ENCODE results near the gene WDTC1. TPM values are rescaled to one million over a fixed set of nuclear protein-coding genes. Genes with fewer than 3 reads are reported as not detected.

The WDTC1 gene
- total and polyA plus RNA-seq, 2 of the 13 experiments (the other 11 are each of a cell fraction or from before 2014, with no cell fraction given), result 5.5 TPM

GRCh38 chr1:27341525-27342252 lies 107.3 kb downstream of the WDTC1 start, which contains the start of gene SYTL1 (continued):
- TF ChIP-seq SMARCE1 (IDR thresholded peaks at IDR 0.05; ENCODE audit: borderline replicate concordance) (no peak), NFE2L2 (IDR thresholded peaks at IDR 0.05; ENCODE audit: low read length) (no peak), ZBTB33 (CRISPR knock-in tag; IDR thresholded peaks at IDR 0.05) (peak; percentile 6; the same call in 1 of the 2 replicates), MAFG (CRISPR knock-in tag; IDR thresholded peaks at IDR 0.05) (no peak), MED13 (CRISPR knock-in tag; IDR thresholded peaks at IDR 0.05) (no peak), ZNF7 (CRISPR knock-in tag; IDR thresholded peaks at IDR 0.05) (no peak), ZNF782 (CRISPR knock-in tag; IDR thresholded peaks at IDR 0.05; ENCODE audit: borderline replicate concordance) (no peak), ZNF552 (CRISPR knock-in tag; IDR thresholded peaks at IDR 0.05; ENCODE audit: borderline replicate concordance) (no peak), PITX1 (CRISPR knock-in tag; IDR thresholded peaks at IDR 0.05) (no peak), ZBTB42 (CRISPR knock-in tag; IDR thresholded peaks at IDR 0.05) (no peak), POLR2G (IDR thresholded peaks at IDR 0.05; ENCODE audit: low read depth, low read length) (peak; percentile 61), SUZ12 (IDR thresholded peaks at IDR 0.05; ENCODE audit: low read depth, low read length) (no peak), MTERF4 (CRISPR knock-in tag; IDR thresholded peaks at IDR 0.05) (no peak), ZFP1 (CRISPR knock-in tag; IDR thresholded peaks at IDR 0.05) (peak; percentile 39; the same call in 1 of the 2 replicates), PHF20 (CRISPR knock-in tag; IDR thresholded peaks at IDR 0.05) (no peak), SOX6 (IDR thresholded peaks at IDR 0.05) (no peak), SOX6 (CRISPR knock-in tag; IDR thresholded peaks at IDR 0.05) (no peak), PHF8 (CRISPR knock-in tag; IDR thresholded peaks at IDR 0.05) (peak; percentile 58), ZNF562 (CRISPR knock-in tag; IDR thresholded peaks at IDR 0.05; ENCODE audit: borderline replicate concordance) (no peak), ZEB1 (IDR thresholded peaks at IDR 0.05; ENCODE audit: insufficient replicate concordance, low read depth) (peak; percentile 40), EP300 (IDR thresholded peaks at IDR 0.05; ENCODE audit: low read depth in 2 of 2, low read length in 2 of 2) (no peak), EP300 (CRISPR knock-in tag; IDR thresholded peaks at IDR 0.05; ENCODE audit: borderline replicate concordance) (no peak), ZBTB8A (CRISPR knock-in tag; IDR thresholded peaks at IDR 0.05; ENCODE audit: borderline replicate concordance, low read depth) (no peak), CAMTA2 (CRISPR knock-in tag; IDR thresholded peaks at IDR 0.05; ENCODE audit: borderline replicate concordance) (no peak), USF2 (IDR thresholded peaks at IDR 0.05; ENCODE audit: low read depth, low read length) (no peak), USF2 (CRISPR knock-in tag; IDR thresholded peaks at IDR 0.05; ENCODE audit: borderline replicate concordance) (no peak), ZNF639 (CRISPR knock-in tag; conservative IDR thresholded peaks at IDR 0.05) (no peak)
